HuH-7.5 (cell line): ENCODE data around the gene ECE2.

Source experiments
- DNase-seq: peaks from one replicate; pipeline ENCODE4 v3.0.0; 2011; ENCODE audit warnings: low spot score

The ECE2 gene

DNA sequence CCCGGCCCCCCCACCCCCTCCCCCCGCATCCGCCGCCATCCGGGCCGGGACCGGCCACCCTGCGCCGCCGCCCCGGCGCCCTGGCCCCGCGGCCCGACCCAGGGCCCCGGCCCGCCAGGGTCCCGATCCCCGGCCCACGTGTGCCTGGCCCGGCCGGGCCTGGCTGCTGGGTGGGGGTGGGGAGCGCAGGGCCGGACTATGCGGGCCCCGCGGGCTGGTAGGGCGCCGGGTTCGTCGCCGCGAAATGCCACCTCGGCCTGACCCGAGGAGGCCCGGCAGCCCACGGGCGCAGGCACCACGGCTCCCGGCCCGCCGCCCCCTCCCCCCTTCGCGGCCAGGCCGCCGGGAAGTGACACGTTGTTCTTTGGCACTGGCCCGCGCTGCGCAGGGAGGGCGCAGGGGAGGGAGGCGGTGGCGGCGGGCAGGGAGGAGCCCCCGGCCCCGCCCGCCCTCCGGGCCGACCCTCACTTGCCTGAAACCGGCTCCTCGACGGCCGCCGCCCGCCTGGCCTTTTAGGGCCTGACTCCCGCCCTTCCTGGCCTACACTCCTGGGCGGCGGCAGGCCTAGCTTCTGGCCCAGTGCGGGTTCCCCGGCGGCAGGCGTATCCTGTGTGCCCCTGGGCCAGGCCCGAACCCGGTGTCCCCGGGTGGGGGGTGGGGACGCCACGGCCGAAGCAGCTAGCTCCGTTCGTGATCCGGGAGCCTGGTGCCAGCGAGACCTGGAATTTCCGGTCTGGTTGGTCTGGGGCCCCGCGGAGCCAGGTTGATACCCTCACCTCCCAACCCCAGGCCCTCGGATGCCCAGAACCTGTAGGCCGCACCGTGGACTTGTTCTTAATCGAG, 39.1 kb downstream of the ECE2 start:
- DNase-seq: peak; percentile 57

DNA sequence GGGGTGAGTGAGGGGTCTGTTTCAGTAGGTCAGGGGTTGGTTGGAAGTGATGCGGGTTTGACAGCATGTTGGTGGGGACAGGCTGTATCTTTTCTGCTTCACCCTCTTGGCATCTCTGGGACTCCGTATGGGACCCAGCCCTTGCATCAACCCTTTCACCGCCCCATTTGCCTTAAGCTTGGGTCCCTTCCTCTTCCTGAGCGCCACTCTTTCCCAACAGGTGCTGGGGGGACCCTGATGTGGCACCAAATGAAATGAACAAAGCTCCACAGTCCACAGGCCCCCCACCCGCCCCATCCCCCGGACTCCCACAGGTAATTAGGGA, 39.7 kb downstream of the ECE2 start:
- DNase-seq: no peak

DNA sequence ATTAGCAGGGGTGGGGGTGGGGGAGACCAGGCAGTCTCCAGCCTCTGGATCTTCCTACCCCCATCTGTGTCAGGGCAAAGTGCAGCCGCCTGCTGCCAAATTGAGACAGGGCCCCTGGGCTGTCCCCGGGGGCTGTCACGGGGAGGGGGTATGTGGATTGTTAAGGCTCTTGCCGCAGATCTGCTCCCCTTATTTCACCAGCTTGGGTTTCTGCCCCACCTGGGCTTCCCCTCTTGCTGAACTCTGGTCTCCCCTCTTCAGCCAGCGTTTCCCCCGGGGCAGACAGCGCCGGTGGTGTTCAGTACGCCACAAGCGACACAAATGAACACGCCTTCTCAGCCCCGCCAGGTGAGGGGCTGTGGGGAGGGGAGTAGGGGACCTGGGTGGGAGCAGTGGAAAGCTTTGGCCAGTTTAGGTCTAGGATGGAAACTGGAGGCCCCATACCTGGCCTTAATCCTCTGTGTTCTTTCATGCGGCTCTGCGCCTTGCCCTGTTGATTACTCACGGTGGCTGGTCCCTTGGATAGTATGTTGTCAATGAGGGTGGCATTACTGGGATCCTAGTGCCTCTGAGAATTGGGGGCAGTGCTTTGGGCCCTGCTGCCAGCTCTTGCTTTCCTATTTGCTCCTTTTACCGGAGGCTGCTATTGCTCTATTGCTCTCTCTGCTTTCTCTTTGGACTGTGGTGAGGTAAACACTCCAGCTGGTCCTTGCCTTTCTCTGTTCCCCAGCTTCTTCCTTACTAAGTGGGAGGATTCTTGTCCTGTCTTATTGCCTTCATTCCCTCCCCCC, 40.2 kb downstream of the ECE2 start:
- DNase-seq: no peak

DNA sequence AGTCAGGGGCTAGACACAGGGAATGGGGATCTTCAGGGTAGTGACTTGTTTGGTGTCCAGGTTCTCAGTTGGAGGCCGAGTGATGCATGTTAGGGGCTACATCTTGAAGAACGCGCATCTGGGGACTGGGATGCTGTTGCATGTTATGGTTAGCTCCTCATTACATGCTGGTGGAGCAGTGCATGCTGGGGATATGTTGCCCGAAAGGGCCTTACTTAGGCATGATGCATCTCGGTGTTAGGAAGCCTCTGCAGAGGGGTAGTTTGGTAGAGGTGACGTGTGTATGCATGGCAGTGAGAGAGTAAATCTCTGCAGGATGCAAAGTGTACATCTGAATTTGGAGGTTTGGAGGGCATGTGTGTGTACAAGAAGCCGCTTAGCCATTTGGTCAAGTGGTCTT, 41.0 kb downstream of the ECE2 start:
- DNase-seq: no peak

DNA sequence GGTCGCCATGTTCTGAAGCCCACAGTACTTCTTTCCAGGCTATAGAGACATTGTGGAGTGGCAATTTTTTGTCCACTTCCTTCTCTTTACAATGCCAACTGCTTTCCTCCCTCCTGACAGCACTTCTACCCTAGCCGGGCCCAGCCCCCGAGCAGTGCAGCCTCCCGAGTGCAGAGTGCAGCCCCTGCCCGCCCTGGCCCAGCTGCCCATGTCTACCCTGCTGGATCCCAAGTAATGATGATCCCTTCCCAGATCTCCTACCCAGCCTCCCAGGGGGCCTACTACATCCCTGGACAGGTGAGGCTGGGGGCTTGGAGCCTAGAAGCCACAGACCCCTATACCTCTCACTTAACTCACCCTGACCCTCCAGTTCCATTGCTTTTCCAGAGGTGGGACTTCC, 41.4 kb downstream of the ECE2 start:
- no peak for DNase-seq

DNA sequence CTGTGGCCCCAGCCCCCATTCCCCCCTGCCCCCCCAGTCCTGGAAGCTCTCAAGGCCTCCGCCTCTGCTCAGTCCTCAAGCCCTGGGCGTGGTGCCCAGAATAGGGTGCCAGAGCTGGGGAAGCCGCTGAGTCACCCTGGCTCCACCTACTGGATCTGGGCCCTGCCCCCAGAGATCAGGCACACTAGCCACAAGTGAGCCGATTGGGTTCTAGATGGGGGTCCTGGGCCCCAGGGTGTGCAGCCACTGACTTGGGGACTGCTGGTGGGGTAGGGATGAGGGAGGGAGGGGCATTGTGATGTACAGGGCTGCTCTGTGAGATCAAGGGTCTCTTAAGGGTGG, 44.3 kb downstream of the ECE2 start:
- DNase-seq: peak; percentile 59

DNA sequence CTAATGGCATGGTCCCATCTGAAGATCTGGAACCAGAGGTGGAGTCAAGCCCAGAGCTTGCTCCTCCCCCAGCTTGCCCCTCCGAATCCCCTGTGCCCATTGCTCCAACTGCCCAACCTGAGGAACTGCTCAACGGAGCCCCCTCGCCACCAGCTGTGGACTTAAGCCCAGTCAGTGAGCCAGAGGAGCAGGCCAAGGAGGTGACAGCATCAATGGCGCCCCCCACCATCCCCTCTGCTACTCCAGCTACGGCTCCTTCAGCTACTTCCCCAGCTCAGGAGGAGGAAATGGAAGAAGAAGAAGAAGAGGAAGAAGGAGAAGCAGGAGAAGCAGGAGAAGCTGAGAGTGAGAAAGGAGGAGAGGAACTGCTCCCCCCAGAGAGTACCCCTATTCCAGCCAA, 45.8 kb downstream of the ECE2 start:
- no peak for DNase-seq

DNA sequence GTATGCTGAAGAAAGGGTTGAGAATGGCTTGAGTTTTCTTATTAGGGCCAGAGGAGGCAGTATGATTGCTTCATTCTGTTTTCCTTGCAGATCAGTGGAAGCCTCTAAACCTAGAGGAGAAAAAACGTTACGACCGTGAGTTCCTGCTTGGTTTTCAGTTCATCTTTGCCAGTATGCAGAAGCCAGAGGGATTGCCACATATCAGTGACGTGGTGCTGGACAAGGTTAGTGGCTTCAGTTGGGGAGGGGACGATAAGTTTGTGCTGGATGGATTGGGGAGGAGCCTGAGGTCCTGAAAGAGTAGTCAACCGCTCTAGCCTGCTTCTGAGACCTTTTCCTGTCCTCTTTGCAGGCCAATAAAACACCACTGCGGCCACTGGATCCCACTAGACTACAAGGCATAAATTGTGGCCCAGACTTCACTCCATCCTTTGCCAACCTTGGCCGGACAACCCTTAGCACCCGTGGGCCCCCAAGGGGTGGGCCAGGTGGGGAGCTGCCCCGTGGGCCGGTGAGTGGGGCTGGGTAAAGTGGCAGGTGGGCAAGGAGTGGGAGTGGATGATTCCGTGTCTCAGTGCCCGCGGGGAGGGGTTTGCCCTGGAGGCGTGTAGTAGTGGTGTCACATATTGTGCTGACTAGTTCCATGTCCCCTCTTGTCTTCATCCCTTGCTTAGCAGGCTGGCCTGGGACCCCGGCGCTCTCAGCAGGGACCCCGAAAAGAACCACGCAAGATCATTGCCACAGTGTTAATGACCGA, 47.1 kb downstream of the ECE2 start:
- no peak for DNase-seq

DNA sequence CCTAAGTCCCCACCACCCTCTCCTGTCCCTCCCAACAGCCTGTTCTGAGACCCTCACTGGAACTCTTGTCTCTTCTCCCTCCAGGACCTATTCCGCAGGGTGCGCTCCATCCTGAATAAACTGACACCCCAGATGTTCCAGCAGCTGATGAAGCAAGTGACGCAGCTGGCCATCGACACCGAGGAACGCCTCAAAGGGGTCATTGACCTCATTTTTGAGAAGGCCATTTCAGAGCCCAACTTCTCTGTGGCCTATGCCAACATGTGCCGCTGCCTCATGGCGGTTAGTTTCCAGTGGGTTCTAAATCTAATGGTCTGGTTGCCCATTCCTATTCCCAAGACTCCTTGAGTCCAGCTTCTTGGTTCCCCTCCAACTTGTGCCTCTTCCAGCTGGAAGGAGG, 47.9 kb downstream of the ECE2 start:
- no peak for DNase-seq

DNA sequence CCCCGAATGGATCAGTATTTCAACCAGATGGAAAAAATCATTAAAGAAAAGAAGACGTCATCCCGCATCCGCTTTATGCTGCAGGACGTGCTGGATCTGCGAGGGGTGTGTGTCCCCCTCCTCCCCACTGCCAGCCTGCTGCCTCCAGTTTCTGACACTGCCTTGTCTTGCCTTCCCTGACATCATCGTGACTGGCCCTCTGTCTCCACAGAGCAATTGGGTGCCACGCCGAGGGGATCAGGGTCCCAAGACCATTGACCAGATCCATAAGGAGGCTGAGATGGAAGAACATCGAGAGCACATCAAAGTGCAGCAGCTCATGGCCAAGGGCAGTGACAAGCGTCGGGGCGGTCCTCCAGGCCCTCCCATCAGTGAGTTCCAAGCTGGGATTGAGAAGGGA, 49.4 kb downstream of the ECE2 start:
- no peak for DNase-seq

DNA sequence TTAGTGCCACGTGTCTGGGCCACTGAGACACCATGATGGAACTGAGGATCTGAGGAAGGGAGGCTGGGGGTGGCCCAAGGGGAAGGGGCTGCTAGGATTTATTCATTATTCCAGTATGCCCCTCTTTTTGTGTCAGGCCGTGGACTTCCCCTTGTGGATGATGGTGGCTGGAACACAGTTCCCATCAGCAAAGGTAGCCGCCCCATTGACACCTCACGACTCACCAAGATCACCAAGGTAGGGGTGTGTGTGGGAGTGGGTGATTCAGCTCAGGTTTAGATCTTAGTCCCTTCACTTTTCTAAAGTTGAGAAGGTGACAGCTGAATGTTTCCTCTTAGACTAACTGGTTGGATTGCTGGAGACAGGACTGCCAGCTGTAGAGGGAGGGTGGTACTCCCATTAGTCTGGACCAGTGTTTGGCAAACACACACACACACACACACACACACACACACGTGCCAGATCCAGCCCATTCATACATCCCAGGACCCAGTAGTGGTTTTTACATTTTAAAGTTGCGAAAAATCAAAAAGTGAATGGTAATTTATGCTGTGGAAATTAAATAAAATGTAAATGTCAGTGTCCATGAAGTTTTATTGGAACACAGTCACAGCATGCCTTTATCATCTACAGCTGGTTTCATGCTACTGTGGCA, 50.0 kb downstream of the ECE2 start:
- no peak for DNase-seq

DNA sequence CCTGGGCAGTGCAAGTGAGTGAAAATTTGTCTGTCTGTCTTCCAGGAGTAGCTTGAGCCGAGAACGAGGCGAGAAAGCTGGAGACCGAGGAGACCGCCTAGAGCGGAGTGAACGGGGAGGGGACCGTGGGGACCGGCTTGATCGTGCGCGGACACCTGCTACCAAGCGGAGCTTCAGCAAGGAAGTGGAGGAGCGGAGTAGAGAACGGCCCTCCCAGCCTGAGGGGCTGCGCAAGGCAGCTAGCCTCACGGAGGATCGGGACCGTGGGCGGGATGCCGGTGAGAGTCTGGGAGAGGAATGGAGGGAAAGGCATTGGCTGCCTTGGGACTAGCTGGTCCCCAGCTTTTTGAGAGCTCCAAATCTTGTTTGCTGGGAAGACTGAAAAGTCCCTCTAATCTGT, 51.3 kb downstream of the ECE2 start:
- DNase-seq: no peak

DNA sequence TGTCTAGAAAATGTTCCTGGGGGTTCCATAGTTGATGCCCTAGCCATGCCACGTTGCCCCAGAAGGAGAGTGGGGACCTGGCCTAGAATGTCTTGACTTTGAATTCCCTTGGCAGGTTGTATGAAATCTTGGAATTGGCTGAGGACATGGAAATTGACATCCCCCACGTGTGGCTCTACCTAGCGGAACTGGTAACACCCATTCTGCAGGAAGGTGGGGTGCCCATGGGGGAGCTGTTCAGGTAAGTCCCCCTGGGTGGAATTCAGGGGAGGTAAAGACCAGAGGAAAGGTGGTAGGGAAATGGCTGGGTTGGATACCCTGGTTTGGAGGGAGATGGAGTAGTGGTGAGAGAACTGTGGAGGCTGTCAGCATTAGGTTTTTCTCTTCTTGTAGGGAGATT, 52.7 kb downstream of the ECE2 start:
- no peak for DNase-seq

DNA sequence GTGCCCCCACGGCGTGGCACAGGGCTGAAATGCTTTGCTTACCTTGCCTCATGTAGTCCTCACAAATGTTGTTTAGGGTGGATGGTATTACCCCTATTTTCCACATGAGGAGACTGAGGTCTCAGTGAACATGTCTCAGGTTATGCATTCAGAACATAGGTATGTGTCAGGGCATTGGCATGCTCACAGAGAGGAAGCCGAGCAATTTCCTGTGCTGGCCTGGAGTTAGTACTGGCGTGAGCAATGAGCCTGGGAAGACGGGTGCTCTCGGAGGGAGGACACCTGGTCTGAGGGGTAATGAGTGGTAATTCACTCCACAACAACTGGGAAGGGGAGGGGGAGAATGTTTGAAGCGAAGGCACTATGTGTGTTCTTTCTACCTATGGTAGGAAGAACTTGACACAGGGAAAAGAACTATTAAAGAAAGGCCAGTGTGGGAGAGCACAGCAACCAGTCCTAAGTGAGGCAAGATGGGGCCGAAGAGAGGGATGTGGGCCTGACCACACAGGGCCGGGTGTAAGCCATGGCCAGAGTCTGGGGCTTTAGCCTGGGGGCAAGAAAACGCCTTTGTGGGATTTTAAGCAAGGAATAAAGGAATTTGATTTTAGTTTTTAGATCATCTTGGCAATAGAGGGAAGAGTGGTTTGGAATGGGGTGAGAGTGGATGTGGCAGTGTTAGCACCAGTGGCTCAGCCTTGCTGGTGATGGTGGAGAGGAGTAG, 56.7 kb downstream of the ECE2 start:
- no peak for DNase-seq

DNA sequence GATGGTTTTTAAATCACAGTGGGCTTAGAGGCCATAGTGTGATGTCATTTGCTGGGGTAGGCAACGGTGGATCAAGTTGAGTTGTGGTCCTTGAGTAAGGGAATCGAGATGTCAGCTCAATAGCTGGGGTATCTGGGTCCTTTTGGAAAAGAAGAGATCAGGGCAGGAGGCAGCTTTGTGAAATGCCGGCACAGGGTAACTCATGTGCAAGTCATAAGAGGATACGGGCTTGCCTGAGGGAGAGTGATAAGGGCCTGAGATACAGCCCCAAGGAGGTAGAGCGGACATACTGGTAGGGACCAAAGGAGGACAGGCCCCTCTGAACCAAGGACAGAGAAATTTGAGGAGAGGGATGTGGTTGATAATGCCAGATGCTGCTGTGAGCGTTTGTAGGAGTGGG, 57.4 kb downstream of the ECE2 start:
- no peak for DNase-seq

DNA sequence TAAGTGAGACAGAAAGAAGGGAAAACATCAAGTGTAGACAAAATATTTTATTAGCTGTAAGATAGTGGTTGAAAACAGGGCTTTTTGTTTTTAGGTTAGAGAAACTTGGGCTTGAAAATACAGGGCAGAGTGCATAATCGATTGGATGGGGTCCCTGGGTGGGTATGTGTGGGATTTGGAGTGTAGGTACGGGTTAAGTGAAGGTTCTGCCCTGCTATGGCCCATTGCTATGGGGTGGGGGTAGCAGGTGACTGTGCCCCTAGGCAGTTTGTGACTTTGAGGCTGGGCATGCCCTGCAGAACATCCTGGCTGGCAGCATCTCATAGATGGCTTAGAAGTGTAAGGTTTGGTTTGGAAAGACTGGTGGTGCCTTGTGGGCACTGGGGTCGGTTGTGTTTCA, 57.9 kb downstream of the ECE2 start:
- no peak for DNase-seq

DNA sequence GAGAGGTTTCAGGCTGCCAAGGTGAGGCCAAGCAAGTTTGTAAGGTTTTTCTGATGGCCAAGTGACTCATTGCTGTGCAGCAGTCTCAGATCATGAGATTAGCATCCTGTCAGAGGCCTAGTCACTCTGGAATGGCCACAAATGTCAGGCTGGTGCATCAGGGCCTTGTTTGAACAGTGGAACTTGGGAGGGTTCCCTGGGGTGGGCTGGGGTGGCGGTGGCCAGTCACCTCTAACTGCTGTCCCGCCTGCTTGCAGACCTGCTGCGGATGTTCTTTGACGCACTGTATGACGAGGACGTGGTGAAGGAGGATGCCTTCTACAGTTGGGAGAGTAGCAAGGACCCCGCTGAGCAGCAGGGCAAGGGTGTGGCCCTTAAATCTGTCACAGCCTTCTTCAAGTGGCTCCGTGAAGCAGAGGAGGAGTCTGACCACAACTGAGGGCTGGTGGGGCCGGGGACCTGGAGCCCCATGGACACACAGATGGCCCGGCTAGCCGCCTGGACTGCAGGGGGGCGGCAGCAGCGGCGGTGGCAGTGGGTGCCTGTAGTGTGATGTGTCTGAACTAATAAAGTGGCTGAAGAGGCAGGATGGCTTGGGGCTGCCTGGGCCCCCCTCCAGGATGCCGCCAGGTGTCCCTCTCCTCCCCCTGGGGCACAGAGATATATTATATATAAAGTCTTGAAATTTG, 58.8 kb downstream of the ECE2 start:
- DNase-seq: no peak

DNA sequence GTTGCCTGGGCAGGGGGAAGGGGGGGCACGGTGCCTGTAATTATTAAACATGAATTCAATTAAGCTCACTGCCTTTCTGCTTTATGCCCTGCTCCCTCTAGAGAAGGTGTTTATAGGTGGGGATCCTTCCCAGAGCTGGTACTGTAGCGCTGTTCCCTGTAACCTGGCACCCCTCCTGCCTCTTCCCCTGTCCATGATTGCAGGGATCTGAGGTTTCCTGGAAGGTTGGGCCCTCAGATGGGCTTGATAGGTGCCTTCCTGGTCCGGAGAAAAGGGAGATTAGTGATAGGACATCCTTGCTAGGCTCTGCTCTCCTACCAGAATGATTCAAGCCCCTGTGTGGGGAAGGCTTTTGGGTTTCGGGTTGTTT, 59.5 kb downstream of the ECE2 start:
- no peak for DNase-seq

DNA sequence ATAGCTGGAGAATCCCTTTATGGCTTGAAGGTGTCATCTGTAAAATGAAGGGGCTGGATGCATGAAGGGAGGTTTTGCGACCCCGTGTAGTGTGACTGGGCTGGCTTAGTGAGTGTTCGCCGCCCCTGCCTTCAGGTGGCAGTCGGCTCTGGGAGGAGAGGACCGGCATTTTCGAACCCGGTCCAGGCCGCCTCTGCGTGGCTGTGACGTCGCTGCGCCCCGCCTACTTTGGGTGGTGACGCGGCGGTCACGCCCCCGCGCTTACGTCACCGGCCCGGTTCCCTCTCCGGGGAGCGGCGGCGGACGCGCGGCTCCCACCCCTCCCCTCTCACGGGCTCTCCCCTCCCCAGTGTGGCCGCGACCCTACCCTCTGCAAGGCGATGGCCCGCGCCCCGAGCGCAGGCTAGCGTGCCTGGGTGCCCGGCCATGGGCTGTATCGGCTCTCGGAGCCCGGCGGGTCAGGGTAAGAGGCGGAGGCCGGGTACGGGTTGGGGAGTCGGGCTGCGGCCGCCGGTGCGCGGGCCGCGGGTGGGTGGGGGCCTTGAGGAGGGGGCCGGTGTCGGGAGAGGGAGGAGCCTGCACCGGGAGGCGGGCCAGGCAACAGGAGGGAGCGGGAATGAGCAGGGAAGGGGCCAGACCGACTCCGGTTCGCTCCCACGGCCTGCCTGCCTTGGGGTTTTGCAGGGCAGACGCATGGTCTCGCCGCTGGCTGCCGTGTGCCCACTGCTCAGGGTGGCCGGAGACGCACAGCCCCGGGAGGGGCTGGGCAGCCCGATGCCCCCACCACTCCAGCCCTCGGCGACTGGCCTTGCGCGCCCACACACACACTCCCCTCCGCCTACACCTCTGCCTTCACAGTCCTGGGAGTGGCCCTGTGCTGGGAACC, 60.1 kb downstream of the ECE2 start:
- DNase-seq: peak; percentile 75
